Loucy (cell line): ENCODE measurements around the gene VAV3.

Experiments
- H2AFZ ChIP-seq: fragments of 200-600 bp; sonication (generic); 2 replicates; pipeline ENCODE4 v1.6.0; 2016; ENCODE audit warnings: antibody characterized with exemption, mild to moderate bottlenecking, low read length, moderate library complexity
- H3F3A ChIP-seq: fragments of 200-600 bp; 2 replicates; pipeline ENCODE4 v1.6.0; 2016; ENCODE audit warnings: antibody characterized with exemption, low read depth, mild to moderate bottlenecking
- H3K27me3 ChIP-seq: fragments of 200-600 bp; sonication (generic); 2 replicates; pipeline ENCODE4 v1.6.1; 2014; ENCODE audit warnings: low read length, mild to moderate bottlenecking; ENCODE audit not compliant: insufficient read depth, poor library complexity, severe bottlenecking
- H3K36me3 ChIP-seq: fragments of 200-600 bp; sonication (generic); 2 replicates; pipeline ENCODE4 v1.6.1; 2016; ENCODE audit warnings: low read length; ENCODE audit not compliant: insufficient read depth
- H3K4me1 ChIP-seq: fragments of 200-600 bp; sonication (generic); 2 replicates; pipeline ENCODE4 v1.5.1; 2014; ENCODE audit warnings: low read length, mild to moderate bottlenecking; ENCODE audit not compliant: insufficient read depth, poor library complexity, severe bottlenecking
- H3K4me2 ChIP-seq: fragments of 200-600 bp; sonication (generic); 2 replicates; pipeline ENCODE4 v1.6.0; 2014; ENCODE audit warnings: antibody characterized with exemption, low read length, low read depth, mild to moderate bottlenecking; ENCODE audit not compliant: poor library complexity, severe bottlenecking
- H3K4me3 ChIP-seq: fragments of 200-600 bp; sonication (generic); 2 replicates; pipeline ENCODE4 v1.5.1; 2014; ENCODE audit warnings: low read length, mild to moderate bottlenecking, mixed read lengths; ENCODE audit not compliant: poor library complexity, severe bottlenecking
- H3K79me2 ChIP-seq: fragments of 200-600 bp; sonication (generic); 2 replicates; pipeline ENCODE4 v1.6.1; 2014; ENCODE audit warnings: low read length; ENCODE audit not compliant: insufficient read depth
- H3K9ac ChIP-seq: fragments of 200-600 bp; sonication (generic); 2 replicates; pipeline ENCODE4 v1.6.0; 2014; ENCODE audit warnings: mild to moderate bottlenecking, low read depth, low read length, moderate library complexity; ENCODE audit not compliant: poor library complexity, severe bottlenecking
- H3K9me2 ChIP-seq: fragments of 200-600 bp; sonication (generic); replicated peaks from 2 replicates; pipeline ENCODE4 v1.6.1; 2016; ENCODE audit warnings: low read depth, low read length, mixed read lengths
- H3K9me3 ChIP-seq: fragments of 200-600 bp; sonication (generic); 2 replicates; pipeline ENCODE4 v1.6.1; 2014; ENCODE audit warnings: mild to moderate bottlenecking, antibody characterized with exemption, low read length, low read depth; ENCODE audit not compliant: insufficient read depth
- H4K20me1 ChIP-seq: fragments of 200-600 bp; sonication (generic); 2 replicates; pipeline ENCODE4 v1.6.0; 2014; ENCODE audit warnings: antibody characterized with exemption, low read length, mild to moderate bottlenecking; ENCODE audit not compliant: insufficient read depth, poor library complexity, severe bottlenecking
- CTCF ChIP-seq: fragments of 200-600 bp; sonication (generic); conservative IDR thresholded peaks from 2 replicates; pipeline ENCODE4 v1.5.1; 2014; ENCODE audit warnings: mild to moderate bottlenecking, antibody characterized with exemption, low read length
- EZH2phosphoT487 ChIP-seq: fragments of 200-600 bp; IDR thresholded peaks from 2 replicates; pipeline ENCODE4 v1.6.1; 2018; ENCODE audit warnings: antibody characterized with exemption, mild to moderate bottlenecking, moderate library complexity, borderline replicate concordance

VAV3 gene

GRCh38 chr1:107997866-107998265, 32.9 kb upstream of the VAV3 start:
- no peak for TF ChIP-seq EZH2phosphoT487
- TF ChIP-seq CTCF, result no peak
- no peak overlapping the region for H3K9ac ChIP-seq
- H3K4me3 ChIP-seq, result no peak overlapping the region
- no peaks in the 10 kb centered on the region for H3K36me3 ChIP-seq
- no peaks in the 10 kb centered on the region for H3F3A ChIP-seq
- peaks cover 9% of the 10 kb centered on the region for H3K4me1 ChIP-seq
- no peak overlapping the region for H3K4me2 ChIP-seq
- H3K9me2 ChIP-seq, result no peaks in the 10 kb centered on the region
- H3K27me3 ChIP-seq, result no peaks in the 10 kb centered on the region
- no peaks in the 10 kb centered on the region for H4K20me1 ChIP-seq
- H3K79me2 ChIP-seq, result no peaks in the 10 kb centered on the region
- H3K9me3 ChIP-seq, result no peaks in the 10 kb centered on the region
- no peak overlapping the region for H2AFZ ChIP-seq

- H3K9me3 ChIP-seq, result no peaks in the 10 kb centered on the region
- no peaks in the 10 kb centered on the region for H3K4me1 ChIP-seq
- no peak overlapping the region for H3K4me2 ChIP-seq
- no peak overlapping the region for H3K4me3 ChIP-seq
- no peaks in the 10 kb centered on the region for H3K79me2 ChIP-seq
- no peaks in the 10 kb centered on the region for H3K9me2 ChIP-seq
- no peaks in the 10 kb centered on the region for H3K36me3 ChIP-seq
- H3F3A ChIP-seq, result no peaks in the 10 kb centered on the region
- H4K20me1 ChIP-seq, result no peaks in the 10 kb centered on the region
- TF ChIP-seq EZH2phosphoT487 (no peak), CTCF (no peak)
- no peaks in the 10 kb centered on the region for H3K27me3 ChIP-seq
- no peak overlapping the region for H2AFZ ChIP-seq
- H3K9ac ChIP-seq, result no peak overlapping the region
These were observed 28.9 kb upstream of the VAV3 start for GRCh38 chr1:107993920-107994319.

DNA sequence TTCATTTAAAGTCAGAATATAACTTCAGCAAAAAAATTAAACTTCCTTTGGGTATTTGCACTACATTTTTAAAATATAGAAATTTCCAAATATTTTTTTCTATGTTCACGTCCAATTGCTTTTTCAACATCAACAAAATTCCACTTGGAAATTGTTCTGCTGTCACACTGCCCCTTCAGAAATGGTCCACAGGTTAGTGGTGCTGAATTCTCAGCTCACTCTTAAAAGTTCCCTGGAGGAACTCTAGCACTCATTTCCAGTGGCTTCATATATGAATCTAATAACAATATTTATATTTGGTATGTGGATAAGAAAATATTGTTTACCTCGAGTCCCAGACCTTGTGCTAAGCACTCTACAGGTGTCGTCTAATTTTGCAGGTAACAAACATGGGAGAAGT, 27.4 kb upstream of the VAV3 start:
- no peaks in the 10 kb centered on the region for H3K79me2 ChIP-seq
- no peaks in the 10 kb centered on the region for H4K20me1 ChIP-seq
- H3K4me2 ChIP-seq, result no peak overlapping the region
- TF ChIP-seq EZH2phosphoT487 (no peak), CTCF (no peak)
- H3F3A ChIP-seq, result no peaks in the 10 kb centered on the region
- H3K4me3 ChIP-seq, result no peak overlapping the region
- no peaks in the 10 kb centered on the region for H3K36me3 ChIP-seq
- H3K9me3 ChIP-seq, result no peaks in the 10 kb centered on the region
- no peaks in the 10 kb centered on the region for H3K27me3 ChIP-seq
- H2AFZ ChIP-seq, result no peak overlapping the region
- no peaks in the 10 kb centered on the region for H3K9me2 ChIP-seq
- no peaks in the 10 kb centered on the region for H3K4me1 ChIP-seq
- H3K9ac ChIP-seq, result no peak overlapping the region
